Measurements from ENCODE around the gene MRPL53. TPM values are rescaled to one million over a fixed set of nuclear protein-coding genes. Genes with fewer than 3 reads are reported as not detected.
"Not testable (repeated sequence)": the region's sequence is repeated elsewhere in the genome, so short reads cannot be mapped to it uniquely, and the experiment has no call there.

Gene MRPL53
- total and polyA plus RNA-seq, 2 donors from 2014 or later = 85.1 to 157 TPM

- Histone ChIP-seq H3K27me3 (ENCODE audit: control insufficient read depth, insufficient read depth, low read length) (no peaks in the 10 kb centered on the region), H3K4me1 (ENCODE audit: control insufficient read depth in 2 of 3, insufficient read depth in 2 of 3, low read depth in 1 of 3, low read length in 3 of 3) (peaks cover 0 to 10% (median 0%) of the 10 kb centered on the region in 3 donors), H3K4me3 (ENCODE audit: low read length in 3 of 3) (no peak overlapping the region), H3K36me3 (ENCODE audit: control insufficient read depth in 2 of 3, insufficient read depth in 3 of 3, low read length in 3 of 3) (no peaks in the 10 kb centered on the region), H3K27ac (ENCODE audit: low read depth in 2 of 2, low read length in 2 of 2) (no peak overlapping the region), H3K9ac (ENCODE audit: low read length in 3 of 3) (no peak overlapping the region), H3K9me3 (ENCODE audit: control insufficient read depth in 2 of 3, insufficient read depth in 1 of 3, low read length in 3 of 3) (no peaks in the 10 kb centered on the region)
- TF ChIP-seq CTCF (IDR thresholded peaks at IDR 0.05; ENCODE audit: borderline replicate concordance, extremely low read depth, insufficient read depth) = no peak
- FAIRE-seq (no peak), DNase-seq (no peak)
- intact Hi-C loops (cut with DNase I) = no loop called here
These were observed 23.7 kb downstream of the MRPL53 start for GRCh38 chr2:74448771-74449170.

- FAIRE-seq (no peak), DNase-seq (no peak)
- Histone ChIP-seq H3K4me3 (ENCODE audit: low read length in 3 of 3) (no peak overlapping the region), H3K9me3 (ENCODE audit: control insufficient read depth in 2 of 3, insufficient read depth in 1 of 3, low read length in 3 of 3) (no peaks in the 10 kb centered on the region), H3K27me3 (ENCODE audit: control insufficient read depth, insufficient read depth, low read length) (no peaks in the 10 kb centered on the region), H3K27ac (ENCODE audit: low read depth in 2 of 2, low read length in 2 of 2) (peak overlapping the region in 1 of 2 donors; percentile 67), H3K4me1 (ENCODE audit: control insufficient read depth in 2 of 3, insufficient read depth in 2 of 3, low read depth in 1 of 3, low read length in 3 of 3) (peaks cover 0 to 16% (median 0%) of the 10 kb centered on the region in 3 donors), H3K9ac (ENCODE audit: low read length in 3 of 3) (no peak overlapping the region), H3K36me3 (ENCODE audit: control insufficient read depth in 2 of 3, insufficient read depth in 3 of 3, low read length in 3 of 3) (no peaks in the 10 kb centered on the region)
- intact Hi-C loops (cut with DNase I) = no loop called here
- no peak for TF ChIP-seq CTCF (IDR thresholded peaks at IDR 0.05; ENCODE audit: borderline replicate concordance, extremely low read depth, insufficient read depth)
These were observed 25.1 kb downstream of the MRPL53 start for GRCh38 chr2:74447230-74447999.

- Histone ChIP-seq H3K27ac (ENCODE audit: low read depth in 2 of 2, low read length in 2 of 2) (no peak overlapping the region), H3K9me3 (ENCODE audit: control insufficient read depth in 2 of 3, insufficient read depth in 1 of 3, low read length in 3 of 3) (no peaks in the 10 kb centered on the region), H3K4me1 (ENCODE audit: control insufficient read depth in 2 of 3, insufficient read depth in 2 of 3, low read depth in 1 of 3, low read length in 3 of 3) (peaks cover 0 to 17% (median 6%) of the 10 kb centered on the region in 3 donors), H3K36me3 (ENCODE audit: control insufficient read depth in 2 of 3, insufficient read depth in 3 of 3, low read length in 3 of 3) (no peaks in the 10 kb centered on the region), H3K4me3 (ENCODE audit: low read length in 3 of 3) (no peak overlapping the region), H3K27me3 (ENCODE audit: control insufficient read depth, insufficient read depth, low read length) (no peaks in the 10 kb centered on the region), H3K9ac (ENCODE audit: low read length in 3 of 3) (no peak overlapping the region)
- intact Hi-C loops (cut with DNase I) = no loop called here
- DNase-seq = peak in 1 of 5 donors; percentile 41
- FAIRE-seq = no peak
- TF ChIP-seq CTCF (IDR thresholded peaks at IDR 0.05; ENCODE audit: borderline replicate concordance, extremely low read depth, insufficient read depth) = no peak
These were observed 27.8 kb downstream of the MRPL53 start for GRCh38 chr2:74444498-74445318.

- peak in 1 of 5 donors; percentile 53 for DNase-seq
- Histone ChIP-seq H3K9ac (ENCODE audit: low read length in 3 of 3) (peak overlapping the region in 1 of 3 donors; percentile 83), H3K27ac (ENCODE audit: low read depth in 2 of 2, low read length in 2 of 2) (peak overlapping the region; percentile 92 to 95), H3K4me1 (ENCODE audit: control insufficient read depth in 2 of 3, insufficient read depth in 2 of 3, low read depth in 1 of 3, low read length in 3 of 3) (peaks cover 8 to 20% (median 19%) of the 10 kb centered on the region in 3 donors), H3K4me3 (ENCODE audit: low read length in 3 of 3) (peak overlapping the region; percentile 23 to 85 (median 85))
- H3K9me3 ChIP-seq (ENCODE audit: control insufficient read depth in 2 of 3, insufficient read depth in 1 of 3, low read length in 3 of 3); FAIRE-seq; H3K27me3 ChIP-seq (ENCODE audit: control insufficient read depth, insufficient read depth, low read length); intact Hi-C loops (cut with DNase I); H3K36me3 ChIP-seq (ENCODE audit: control insufficient read depth in 2 of 3, insufficient read depth in 3 of 3, low read length in 3 of 3): not testable (repeated sequence)
These were observed 29.8 kb downstream of the MRPL53 start for GRCh38 chr2:74442483-74443297.

All from kidney (tissue), 14 donors.